ENCODE results near the gene RRM2.

Gene RRM2

DNA sequence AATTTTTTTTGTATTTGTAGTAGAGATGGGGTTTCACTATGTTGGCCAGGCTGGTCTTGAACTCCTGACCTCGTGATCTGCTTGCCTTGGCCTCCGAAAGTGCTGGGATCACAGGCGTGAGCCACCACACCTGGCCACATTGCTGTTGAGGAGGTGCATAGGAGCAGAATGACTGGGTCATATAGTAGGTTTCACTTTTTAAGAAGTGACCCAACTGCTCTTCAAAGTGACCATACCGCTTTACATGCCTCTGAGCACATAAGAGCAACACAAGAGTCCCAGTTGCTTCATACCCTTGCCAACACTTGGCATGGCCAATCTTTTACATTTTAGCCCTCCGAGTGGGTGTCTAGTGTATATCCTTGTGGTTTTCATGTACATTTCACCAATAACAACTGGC lies 28.9 kb downstream of the RRM2 start:
- DNase-seq (ENCODE audit: low read depth in 2 of 2, low spot score in 1 of 2): no peak

DNA sequence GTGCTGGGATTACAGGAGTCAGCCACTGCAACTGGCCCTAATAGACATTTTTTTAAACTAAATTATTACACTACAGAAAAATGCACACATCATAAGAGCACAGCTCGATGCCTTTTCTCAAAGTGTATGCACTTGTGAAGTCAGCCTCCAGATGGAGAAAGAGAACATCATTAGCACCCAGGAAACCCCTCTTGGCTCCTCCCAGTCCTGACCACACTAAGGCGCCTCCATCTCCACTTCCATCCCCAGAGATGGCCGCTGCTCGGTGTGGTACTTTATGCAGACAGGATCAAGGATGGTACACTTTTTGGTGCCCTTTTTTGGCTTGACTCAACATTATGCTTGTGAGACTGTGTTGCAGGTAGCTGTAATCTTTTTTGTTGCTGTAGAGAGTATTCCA lies 34.8 kb downstream of the RRM2 start:
- DNase-seq (ENCODE audit: low read depth in 2 of 2, low spot score in 1 of 2): no peak

DNA sequence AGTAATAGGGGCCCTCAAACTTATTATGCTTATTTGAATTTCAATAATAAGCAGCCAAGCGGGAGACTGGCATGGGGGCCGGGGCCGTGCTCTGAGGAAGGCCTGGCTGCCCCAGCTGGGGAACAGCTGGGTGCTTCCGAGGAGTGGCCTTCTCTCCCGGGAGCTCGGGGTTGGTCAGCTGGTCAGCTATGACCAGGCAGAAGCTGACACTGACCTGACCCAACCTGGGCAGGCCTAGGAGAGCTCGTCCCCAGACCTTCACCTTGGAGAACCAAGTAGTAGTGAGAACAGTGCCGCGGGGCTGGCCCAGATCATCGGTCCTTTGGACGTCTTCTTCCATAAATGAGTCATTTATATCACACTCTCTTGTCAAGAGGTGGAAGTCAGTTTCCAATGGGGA lies 36.1 kb downstream of the RRM2 start:
- DNase-seq (ENCODE audit: low read depth in 2 of 2, low spot score in 1 of 2): no peak

DNA sequence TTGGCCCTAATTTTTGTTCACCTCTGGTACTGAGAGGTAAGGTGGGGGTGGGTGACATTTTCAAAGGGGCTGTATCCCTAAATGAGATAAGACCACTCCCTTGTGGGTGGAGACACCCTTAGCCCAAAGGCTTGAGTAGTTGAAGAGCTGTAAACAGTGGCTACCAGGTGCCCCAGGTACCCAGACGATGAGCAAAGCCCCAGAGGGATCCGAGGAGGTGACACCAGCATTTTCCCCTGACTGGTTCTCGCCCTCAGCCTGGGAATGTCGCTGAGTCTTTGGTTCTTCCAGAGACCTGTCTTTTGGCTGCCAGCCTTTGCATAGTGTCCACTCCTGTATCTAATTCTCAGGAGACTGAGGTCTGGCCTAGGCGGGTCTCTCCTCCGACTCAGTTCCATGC lies 36.5 kb downstream of the RRM2 start:
- no peak for DNase-seq (ENCODE audit: low read depth in 2 of 2, low spot score in 1 of 2)

DNA sequence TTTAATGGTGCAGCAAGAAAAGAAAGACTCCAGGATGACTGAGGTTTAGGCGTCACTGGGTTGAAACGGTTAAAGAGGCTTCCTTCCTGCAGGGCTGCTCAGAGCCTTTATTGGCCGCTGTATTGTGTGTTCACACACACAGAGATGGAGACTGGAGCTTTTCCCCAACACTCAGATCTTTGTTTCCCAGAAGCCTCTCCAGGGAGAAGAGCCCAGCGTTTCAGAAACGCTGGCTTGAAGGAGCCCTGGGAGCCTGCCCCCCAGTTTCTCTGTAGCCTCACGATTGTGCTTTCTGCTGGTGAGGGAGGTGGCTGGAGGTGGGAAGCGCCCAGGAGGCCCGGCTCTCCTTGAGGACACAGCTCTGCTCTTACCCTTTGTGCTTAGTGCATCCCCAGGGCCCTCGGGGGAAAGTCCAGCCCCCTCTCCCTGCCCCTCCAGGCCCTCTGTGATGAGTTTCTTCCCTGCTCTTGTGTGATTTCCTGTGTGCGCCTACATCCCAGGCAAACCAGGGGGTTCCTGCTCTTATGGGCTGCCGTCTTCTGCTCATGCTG lies 37.1 kb downstream of the RRM2 start:
- DNase-seq (ENCODE audit: low read depth in 2 of 2, low spot score in 1 of 2): no peak

DNA sequence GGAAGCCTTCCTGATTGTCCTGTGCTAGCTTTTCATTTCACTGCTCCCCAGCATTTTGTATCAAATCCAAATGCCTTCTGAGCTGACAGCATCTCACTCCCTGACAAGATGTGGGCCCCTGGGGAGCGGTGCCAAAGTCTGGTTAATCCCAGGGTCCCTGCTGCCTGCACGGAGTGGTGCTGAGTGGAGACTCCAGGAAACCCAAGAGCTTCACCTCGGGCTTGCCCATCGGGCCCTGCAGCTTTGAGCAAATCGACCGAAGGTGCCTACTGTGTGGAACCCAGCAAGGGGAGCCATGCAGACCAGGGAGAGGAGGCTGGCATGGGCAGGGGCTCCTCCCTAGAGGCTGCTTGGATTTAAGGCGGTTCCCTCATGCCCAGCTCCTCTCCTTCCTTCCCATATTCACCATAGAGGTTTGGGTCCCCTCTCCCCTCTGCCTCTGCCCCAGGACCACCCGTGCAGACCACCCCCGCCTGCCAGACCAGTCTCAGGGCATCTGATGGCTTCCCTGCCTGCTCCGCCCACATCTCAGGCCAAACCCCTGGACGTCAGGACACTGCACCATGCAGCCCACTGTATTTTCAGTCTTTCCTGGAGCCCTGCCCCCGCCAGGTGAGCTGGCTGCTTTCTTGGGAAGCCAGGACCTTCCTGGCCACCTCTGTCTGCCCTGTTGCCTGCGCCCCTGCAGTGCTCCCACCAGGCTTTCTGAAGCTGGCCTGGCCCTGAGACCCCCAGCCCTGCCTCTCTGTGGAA lies 37.8 kb downstream of the RRM2 start:
- no peak for DNase-seq (ENCODE audit: low read depth in 2 of 2, low spot score in 1 of 2)

DNA sequence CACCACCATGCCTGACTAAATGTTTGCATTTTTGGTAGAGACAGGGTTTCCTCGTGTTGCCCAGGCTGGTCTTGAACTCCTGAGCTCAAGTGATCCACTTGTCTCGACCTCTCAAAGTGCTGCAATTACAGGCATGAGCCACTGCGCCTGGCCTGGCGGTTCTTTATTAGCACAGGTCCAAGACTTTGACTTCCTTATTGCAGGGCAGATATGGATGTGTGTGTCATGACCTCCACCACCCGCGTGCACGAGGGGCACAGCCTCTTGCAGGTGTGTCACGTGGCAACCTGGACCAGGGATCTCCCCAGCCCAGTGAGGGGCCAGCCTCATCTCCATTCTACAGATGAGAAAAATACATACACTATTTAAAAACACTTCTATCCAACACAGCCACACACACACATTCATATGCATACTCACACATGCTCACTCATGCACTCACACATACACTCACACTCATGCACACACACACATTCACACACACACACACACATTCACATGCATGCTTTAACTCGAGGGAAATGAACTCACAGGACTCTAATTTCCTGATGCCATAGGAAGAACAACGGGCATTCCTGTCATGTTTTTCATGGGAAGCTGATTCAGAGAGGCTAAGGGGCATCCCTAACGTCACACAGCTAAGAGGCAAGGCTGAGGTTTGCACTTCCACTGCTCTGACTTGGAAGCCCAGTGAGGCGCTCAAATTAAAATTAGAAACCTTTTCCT lies 38.8 kb downstream of the RRM2 start:
- no peak for DNase-seq (ENCODE audit: low read depth in 2 of 2, low spot score in 1 of 2)

DNA sequence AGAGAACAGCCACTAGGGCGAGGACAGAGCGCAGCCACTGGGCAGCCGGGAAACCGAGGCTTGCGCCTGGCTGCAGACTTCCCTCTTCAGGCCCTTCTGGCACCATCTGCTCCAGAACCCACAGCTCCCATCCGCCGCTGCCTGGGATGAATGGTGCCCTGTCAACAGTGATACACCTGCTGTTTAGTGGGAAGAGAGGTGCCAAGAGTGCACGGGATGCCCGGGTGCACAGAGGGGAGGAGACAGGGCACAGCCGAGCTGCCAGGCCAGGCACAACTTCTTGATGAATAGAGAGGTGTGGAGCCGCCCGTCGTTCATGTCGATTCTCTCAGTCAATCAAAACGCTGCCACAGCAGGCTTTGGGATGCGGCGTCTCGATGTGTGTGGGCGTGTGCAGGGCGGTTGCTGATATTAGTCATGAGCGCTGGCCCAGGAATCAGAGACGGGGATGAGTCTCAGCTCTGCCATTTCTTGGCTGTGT lies 39.5 kb downstream of the RRM2 start:
- no peak for DNase-seq (ENCODE audit: low read depth in 2 of 2, low spot score in 1 of 2)

DNA sequence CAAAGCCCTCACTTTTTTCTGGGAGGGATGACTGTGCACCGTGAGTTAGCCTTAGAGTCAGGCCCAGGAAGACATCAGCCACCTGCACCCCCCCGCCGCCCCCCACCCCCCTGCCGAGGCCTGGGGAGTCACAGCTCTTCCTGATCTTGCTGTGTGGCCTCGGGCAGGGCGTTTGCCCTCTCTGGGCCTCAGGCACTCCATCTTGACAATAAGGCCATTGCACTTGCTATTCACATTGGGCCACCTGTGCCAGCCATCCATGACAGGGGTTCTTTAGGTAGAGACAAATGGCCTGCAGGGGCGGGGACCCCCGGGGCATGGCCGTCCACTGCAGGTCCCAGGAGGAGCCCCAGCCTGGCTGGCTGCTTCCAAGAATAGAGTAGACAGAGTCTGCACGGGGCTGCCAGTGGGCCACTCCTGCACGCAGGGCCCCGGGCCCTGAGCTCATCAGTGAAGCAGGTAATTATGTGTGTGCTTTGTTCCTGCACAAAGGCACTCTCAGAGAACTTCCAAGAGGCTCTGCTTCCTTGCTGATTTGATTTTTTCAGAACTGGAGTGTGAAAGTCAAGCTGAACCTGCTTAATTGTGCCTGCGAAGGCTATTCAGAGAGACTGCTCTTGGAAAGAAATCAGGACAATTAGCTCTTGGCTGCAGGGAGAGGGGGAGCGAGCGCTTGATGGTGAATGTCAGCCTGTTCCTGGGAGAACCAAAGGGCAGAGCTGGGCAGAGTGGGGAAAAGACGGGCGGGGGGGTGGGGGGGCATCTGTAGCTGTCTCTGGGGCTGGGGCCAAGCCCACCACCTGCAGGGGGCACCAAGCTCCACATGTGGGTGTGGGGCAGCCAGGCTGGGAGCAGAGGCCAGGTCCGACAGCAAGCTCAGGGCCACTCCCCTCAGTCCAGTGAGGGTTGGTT lies 40.3 kb downstream of the RRM2 start:
- no peak for DNase-seq (ENCODE audit: low read depth in 2 of 2, low spot score in 1 of 2)

DNA sequence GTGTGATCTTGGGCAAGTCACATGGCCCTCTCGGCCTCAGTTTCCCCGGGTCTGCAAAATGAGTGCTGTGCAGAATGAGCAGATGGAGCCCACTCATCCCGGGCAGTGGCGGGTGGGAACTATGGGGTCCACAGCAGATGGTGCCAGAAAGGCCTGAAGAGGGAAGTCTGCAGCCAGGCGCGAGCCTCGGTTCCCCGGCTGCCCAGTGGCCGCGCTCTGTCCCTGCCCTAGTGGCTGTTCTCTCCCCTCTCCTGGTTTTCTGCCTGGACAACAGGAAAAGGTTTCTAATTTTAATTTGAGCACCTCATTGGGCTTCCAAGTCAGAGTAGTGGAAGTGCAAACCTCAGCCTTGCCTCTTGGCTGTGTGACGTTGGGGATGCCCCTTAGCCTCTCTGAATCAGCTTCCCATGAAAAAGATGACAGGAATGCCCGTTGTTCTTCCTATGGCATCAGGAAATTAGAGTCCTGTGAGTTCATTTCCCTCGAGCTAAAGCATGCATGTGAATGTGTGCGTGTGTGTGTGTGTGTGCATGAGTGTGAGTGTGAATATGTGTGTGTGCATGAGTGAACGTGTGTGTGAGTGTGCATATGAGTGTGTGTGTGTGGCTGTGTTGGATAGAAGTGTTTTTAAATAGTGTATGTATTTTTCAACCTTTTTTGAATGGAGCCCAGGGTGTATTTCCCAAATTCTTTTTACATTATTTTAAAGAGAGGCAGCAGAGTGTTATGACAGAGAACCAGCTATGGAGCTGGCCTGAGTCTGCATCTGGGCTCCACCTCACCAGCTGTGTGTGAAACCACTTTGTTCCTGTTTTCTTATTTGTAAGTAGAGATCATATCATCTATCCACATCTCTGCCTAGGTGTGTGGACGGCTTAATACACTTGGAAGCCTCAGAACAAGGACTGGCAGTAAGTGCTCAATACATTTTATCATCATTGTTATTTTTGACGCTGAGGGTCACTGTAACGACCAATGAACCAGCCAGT lies 41.3 kb downstream of the RRM2 start:
- DNase-seq (ENCODE audit: low read depth in 2 of 2, low spot score in 1 of 2): no peak

DNA sequence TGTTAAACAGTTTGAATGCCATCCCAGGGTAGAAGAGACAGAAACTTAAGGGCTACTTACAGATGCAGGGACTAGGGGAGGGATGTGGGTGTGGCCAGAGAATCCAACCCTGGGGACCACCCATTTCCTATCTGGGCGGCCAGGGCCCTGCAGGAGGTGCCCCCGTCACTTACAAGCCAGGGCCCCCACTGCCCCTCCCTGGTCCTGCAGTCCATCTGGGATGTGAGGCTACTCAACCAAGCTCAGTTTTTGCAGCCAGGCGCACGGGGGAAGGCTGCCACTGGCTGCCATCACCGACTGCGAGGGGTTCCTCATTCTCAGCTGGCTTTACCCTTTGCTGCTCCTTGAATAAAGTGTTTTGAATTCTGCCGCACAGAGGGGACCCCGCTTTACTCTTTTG lies 42.1 kb downstream of the RRM2 start:
- DNase-seq (ENCODE audit: low read depth in 2 of 2, low spot score in 1 of 2): no peak

DNA sequence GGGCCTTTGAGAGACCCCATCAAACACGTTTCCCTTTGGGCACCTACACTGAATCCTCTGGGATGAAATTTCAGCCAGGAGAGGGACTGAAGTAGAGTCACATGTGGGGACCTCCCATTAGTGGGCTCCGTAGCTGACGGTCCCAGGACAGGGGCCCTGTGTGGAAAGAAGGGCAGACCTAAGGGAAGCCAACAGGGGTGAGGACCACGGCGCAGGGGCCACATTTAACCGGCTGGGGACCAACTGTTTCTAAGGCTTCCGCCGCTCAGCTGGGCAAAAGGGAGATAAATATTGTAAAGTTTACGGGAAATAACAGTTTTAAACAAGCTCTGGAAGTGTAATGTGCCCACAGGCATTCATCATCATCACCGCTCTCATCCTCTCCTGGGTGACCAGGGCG lies 42.7 kb downstream of the RRM2 start:
- DNase-seq (ENCODE audit: low read depth in 2 of 2, low spot score in 1 of 2): no peak

DNA sequence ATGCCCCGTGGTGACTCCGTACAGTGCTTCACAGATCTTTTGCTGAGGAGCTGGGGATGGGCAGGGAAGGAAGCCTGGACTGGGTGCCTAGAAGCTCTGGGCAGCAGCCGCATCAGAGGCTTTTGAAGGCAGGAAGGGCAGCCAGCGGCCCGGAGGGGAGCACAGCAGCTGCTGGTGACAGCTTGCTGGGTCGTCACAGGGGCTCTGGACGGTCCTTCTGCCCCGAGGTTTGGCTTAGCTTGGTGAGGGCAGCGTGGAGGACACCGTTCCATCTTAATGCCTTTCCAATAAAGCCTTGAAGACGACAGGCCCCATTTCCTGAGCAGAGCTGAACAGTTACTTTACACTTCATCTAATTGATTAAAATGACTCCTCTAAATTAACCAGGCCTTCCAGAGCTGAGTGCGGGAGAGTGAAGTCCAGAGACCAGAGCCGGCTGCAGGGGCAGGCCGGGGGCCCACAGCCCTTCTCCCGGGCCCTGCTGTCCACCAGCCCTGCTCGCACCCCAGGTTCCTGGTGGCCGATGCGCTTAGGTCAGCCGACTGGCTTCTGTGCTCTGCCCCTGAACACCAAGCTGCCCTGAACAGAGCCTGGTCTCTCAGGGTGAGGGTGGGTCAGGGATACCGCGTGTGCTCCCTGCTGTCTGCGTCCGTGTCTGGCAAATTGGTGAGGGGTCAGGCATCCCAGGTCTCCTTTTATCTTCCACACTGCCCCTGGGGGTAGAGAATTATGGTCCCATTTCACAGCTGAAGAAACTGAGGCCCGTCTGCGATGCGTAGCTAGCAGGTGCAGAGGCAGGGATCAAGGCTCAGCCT lies 43.5 kb downstream of the RRM2 start:
- no peak for DNase-seq (ENCODE audit: low read depth in 2 of 2, low spot score in 1 of 2)

DNA sequence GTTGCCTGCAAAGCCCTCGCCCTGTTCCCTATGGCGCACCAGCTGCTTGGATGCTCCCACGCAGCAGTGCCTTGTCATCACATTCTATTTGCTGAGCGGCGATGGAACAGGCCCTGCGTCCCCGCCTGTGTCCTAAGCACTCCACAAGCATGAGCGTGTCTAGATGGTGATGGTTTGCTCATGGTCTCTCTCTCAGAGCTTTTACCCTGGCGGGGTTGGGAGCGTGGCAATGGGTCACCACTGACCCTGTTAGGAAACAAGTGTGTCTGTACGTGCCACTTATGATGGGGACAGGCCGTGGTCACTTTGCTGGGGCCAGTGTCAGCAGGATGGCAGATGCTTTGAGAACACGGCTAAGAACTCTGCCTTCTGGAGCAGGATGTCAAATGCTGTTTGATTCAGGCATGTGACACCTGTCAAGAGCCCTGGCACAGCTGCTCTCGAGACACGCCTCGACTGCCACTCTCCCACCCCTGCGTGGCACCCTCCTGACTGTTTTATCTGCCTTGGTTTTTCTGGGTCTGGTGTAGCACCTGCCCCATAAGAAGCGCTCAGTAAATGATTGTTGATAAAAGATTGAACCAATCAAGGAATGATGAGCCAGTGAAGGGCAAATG lies 44.2 kb downstream of the RRM2 start:
- DNase-seq (ENCODE audit: low read depth in 2 of 2, low spot score in 1 of 2): no peak

DNA sequence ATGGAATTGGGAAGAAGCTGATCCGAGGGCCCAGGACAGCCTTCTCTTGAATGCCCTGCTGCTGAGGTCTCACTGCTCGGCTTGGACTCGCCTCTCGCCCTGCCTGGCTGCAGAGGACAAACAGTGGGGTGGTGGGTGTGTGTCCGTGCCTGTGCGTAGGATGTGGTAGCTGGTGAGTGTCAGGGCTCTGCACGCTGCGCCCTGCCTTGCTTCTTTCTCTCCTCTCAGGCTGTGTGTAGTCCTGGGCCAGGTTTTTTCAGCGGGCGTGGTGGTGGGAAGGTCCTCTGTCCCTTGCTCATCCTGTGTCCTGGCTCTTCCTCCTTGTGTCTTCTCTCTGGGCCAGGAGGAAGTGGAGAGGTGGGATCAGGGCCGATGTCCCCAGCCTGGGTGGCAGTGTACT lies 44.8 kb downstream of the RRM2 start:
- DNase-seq (ENCODE audit: low read depth in 2 of 2, low spot score in 1 of 2): no peak

DNA sequence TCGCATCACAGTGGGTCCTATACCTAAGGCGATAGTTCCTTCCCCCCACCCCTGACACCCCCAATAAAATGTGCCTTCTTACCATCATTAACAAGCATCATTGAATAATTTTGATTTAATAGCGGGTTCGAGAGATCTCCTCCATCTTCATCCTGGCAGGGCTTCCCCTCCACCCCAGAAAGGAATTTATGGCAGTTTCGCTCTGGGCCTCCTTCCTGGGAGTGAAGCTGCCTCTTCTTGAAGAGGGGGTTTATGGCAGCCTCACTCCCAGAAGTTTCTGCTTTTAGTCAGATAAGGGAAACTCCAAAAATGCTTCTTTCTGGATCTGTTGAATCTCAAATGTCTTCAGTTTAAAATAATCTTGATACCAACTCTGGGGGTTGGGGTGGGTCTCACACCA lies 45.7 kb downstream of the RRM2 start:
- no peak for DNase-seq (ENCODE audit: low read depth in 2 of 2, low spot score in 1 of 2)

DNA sequence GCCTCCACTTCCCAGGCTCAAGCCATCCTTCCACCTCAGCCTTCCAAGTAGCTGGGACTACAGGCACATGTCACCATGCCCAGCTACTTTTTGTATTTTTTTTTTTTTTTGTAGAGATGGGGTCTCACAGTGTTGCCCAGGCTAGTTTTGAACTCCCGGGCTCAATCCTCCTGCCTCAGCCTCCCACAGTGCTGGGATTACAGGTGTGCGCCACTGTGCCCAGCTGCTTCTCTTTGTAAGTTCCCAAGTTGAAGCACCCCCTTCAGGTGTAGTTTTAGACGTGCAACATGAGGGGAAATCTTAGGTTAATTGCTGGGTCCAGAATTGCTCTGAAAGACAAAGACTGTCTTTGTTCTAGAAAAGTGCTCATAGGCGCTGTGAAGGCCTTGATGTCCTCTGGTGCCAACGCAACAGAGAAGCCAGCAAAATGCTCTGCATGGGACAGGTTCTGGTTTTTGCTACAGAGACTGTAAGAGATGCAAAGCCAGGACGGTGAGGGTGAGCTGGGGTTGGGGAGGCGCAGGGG lies 46.6 kb downstream of the RRM2 start:
- no peak for DNase-seq (ENCODE audit: low read depth in 2 of 2, low spot score in 1 of 2)

DNA sequence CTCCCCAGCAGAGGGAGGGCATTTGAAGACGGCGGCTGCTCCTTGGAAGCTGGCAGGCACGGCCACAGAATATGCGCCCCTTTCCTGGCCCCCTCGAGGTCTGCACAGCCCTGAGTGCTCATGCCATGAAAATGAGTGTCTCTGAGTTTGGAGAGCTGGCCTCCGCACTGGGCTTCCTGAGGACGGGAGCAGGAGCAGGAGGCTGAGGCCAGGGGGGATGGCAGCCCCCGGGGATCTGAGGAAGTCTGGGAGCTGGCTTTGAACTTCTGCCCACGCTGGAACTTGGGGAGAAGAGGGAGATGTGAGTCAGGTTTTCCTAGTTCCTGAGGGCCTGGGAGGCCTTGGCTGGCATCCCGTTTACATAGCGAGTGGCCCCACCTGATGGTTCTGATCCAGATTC lies 47.0 kb downstream of the RRM2 start:
- DNase-seq (ENCODE audit: low read depth in 2 of 2, low spot score in 1 of 2): no peak

DNA sequence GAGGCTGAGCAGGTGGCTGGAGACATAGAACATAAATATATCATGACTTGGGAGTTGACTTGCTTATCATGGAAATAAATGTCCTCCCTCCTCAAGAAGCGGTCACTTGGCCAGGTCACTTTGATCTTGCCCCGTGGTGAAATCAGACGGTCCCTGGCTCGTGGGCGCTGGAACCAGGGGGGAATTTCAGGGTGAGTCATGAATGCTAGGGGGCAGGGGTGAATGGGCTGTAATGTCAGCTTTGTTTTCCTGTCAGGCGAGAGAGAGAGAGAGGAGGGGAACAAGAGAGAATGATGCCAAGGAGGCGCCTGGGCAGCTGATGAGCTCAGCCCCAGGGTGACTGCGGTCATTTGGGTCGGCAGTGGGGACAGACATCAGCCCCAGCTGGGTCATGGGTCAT lies 47.7 kb downstream of the RRM2 start:
- DNase-seq (ENCODE audit: low read depth in 2 of 2, low spot score in 1 of 2): no peak
